ENCODE measurements around the gene LSS. TPM values are rescaled to one million over a fixed set of nuclear protein-coding genes. Genes with fewer than 3 reads are reported as not detected.

The LSS gene
- total and polyA plus RNA-seq, 2 experiments from 2014 or later: 55.0 to 237 TPM

DNA sequence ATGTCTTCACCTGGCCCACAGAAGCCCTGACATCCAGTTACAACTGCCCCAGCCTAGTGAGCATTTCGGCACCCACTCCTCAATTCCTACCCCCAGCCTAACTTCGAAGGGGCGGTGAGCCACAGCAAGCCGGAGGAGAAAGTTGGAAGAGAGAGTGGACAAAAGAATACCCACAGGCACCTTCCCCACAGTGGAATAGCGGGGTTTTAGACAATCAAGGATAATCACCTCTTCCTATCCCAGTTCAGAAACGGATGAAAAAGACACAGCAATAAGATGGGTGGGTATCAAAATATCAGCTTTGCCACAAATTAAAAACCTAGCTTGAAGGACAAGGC is 1.3 kb upstream of the LSS start:
- peaks cover 8% of the 10 kb centered on the region; the same call in 1 of the 2 replicates for H3K9me2 ChIP-seq (ENCODE audit: insufficient read depth)
- DNase-seq (ENCODE audit: low spot score): no peak
- H2AFZ ChIP-seq: no peak overlapping the region
- TF ChIP-seq POLR2AphosphoS5 (IDR thresholded peaks at IDR 0.05; ENCODE audit: low read depth) (no peak), ZNF114 (CRISPR knock-in tag; IDR thresholded peaks at IDR 0.05) (no peak), EZH2phosphoT487 (IDR thresholded peaks at IDR 0.05; ENCODE audit: unreplicated experiment) (no peak), STAT1 (IDR thresholded peaks at IDR 0.05; ENCODE audit: unreplicated experiment) (no peak), JUNB (IDR thresholded peaks at IDR 0.05; ENCODE audit: unreplicated experiment) (no peak), NANOG (IDR thresholded peaks at IDR 0.05; ENCODE audit: borderline replicate concordance) (no peak)
- TF ChIP-seq, protein P1, sequence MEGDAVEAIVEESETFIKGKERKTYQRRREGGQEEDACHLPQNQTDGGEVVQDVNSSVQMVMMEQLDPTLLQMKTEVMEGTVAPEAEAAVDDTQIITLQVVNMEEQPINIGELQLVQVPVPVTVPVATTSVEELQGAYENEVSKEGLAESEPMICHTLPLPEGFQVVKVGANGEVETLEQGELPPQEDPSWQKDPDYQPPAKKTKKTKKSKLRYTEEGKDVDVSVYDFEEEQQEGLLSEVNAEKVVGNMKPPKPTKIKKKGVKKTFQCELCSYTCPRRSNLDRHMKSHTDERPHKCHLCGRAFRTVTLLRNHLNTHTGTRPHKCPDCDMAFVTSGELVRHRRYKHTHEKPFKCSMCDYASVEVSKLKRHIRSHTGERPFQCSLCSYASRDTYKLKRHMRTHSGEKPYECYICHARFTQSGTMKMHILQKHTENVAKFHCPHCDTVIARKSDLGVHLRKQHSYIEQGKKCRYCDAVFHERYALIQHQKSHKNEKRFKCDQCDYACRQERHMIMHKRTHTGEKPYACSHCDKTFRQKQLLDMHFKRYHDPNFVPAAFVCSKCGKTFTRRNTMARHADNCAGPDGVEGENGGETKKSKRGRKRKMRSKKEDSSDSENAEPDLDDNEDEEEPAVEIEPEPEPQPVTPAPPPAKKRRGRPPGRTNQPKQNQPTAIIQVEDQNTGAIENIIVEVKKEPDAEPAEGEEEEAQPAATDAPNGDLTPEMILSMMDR (conservative IDR thresholded peaks at IDR 0.05; ENCODE audit: low read depth in 2 of 2): no peak
- TF ChIP-seq, protein P2, sequence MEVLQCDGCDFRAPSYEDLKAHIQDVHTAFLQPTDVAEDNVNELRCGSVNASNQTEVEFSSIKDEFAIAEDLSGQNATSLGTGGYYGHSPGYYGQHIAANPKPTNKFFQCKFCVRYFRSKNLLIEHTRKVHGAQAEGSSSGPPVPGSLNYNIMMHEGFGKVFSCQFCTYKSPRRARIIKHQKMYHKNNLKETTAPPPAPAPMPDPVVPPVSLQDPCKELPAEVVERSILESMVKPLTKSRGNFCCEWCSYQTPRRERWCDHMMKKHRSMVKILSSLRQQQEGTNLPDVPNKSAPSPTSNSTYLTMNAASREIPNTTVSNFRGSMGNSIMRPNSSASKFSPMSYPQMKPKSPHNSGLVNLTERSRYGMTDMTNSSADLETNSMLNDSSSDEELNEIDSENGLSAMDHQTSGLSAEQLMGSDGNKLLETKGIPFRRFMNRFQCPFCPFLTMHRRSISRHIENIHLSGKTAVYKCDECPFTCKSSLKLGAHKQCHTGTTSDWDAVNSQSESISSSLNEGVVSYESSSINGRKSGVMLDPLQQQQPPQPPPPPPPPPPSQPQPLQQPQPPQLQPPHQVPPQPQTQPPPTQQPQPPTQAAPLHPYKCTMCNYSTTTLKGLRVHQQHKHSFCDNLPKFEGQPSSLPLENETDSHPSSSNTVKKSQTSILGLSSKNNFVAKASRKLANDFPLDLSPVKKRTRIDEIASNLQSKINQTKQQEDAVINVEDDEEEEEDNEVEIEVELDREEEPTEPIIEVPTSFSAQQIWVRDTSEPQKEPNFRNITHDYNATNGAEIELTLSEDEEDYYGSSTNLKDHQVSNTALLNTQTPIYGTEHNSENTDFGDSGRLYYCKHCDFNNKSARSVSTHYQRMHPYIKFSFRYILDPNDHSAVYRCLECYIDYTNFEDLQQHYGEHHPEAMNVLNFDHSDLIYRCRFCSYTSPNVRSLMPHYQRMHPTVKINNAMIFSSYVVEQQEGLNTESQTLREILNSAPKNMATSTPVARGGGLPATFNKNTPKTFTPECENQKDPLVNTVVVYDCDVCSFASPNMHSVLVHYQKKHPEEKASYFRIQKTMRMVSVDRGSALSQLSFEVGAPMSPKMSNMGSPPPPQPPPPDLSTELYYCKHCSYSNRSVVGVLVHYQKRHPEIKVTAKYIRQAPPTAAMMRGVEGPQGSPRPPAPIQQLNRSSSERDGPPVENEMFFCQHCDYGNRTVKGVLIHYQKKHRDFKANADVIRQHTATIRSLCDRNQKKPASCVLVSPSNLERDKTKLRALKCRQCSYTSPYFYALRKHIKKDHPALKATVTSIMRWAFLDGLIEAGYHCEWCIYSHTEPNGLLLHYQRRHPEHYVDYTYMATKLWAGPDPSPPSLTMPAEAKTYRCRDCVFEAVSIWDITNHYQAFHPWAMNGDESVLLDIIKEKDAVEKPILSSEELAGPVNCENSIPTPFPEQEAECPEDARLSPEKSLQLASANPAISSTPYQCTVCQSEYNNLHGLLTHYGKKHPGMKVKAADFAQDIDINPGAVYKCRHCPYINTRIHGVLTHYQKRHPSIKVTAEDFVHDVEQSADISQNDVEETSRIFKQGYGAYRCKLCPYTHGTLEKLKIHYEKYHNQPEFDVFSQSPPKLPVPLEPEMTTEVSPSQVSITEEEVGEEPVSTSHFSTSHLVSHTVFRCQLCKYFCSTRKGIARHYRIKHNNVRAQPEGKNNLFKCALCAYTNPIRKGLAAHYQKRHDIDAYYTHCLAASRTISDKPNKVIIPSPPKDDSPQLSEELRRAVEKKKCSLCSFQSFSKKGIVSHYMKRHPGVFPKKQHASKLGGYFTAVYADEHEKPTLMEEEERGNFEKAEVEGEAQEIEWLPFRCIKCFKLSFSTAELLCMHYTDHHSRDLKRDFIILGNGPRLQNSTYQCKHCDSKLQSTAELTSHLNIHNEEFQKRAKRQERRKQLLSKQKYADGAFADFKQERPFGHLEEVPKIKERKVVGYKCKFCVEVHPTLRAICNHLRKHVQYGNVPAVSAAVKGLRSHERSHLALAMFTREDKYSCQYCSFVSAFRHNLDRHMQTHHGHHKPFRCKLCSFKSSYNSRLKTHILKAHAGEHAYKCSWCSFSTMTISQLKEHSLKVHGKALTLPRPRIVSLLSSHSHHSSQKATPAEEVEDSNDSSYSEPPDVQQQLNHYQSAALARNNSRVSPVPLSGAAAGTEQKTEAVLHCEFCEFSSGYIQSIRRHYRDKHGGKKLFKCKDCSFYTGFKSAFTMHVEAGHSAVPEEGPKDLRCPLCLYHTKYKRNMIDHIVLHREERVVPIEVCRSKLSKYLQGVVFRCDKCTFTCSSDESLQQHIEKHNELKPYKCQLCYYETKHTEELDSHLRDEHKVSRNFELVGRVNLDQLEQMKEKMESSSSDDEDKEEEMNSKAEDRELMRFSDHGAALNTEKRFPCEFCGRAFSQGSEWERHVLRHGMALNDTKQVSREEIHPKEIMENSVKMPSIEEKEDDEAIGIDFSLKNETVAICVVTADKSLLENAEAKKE (CRISPR knock-in tag; IDR thresholded peaks at IDR 0.05): no peak
- TF ChIP-seq, protein P3, sequence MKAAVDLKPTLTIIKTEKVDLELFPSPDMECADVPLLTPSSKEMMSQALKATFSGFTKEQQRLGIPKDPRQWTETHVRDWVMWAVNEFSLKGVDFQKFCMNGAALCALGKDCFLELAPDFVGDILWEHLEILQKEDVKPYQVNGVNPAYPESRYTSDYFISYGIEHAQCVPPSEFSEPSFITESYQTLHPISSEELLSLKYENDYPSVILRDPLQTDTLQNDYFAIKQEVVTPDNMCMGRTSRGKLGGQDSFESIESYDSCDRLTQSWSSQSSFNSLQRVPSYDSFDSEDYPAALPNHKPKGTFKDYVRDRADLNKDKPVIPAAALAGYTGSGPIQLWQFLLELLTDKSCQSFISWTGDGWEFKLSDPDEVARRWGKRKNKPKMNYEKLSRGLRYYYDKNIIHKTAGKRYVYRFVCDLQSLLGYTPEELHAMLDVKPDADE (IDR thresholded peaks at IDR 0.05): no peak
- H3K4me2 ChIP-seq: peak overlapping the region; percentile 84
- peaks cover 13% of the 10 kb centered on the region; the same call in 1 of the 2 replicates for H3F3A ChIP-seq (replicated peaks; ENCODE audit: low read depth)
- peak overlapping the region; percentile 73 for H3K4me3 ChIP-seq
- H3K27ac ChIP-seq (ENCODE audit: low read depth): no peak overlapping the region
- peaks cover 39% of the 10 kb centered on the region for H3K36me3 ChIP-seq (ENCODE audit: insufficient read depth)
- Mint-ChIP-seq H3K4me1 (peaks cover 23% of the 10 kb centered on the region), H3K27me3 (ENCODE audit: insufficient read depth, low read depth, poor library complexity) (peaks cover 7% of the 10 kb centered on the region), H3K4me3 (peak overlapping the region; percentile 85), H3K36me3 (ENCODE audit: low read depth) (peaks cover 86% of the 10 kb centered on the region), H3K9me3 (peaks cover 62% of the 10 kb centered on the region), H3K27ac (no peak overlapping the region)
- peaks cover 19% of the 10 kb centered on the region for H4K20me1 ChIP-seq (replicated peaks; ENCODE audit: insufficient read depth)
- H3K79me2 ChIP-seq (replicated peaks; ENCODE audit: insufficient read depth): peaks cover 74% of the 10 kb centered on the region
- no peaks in the 10 kb centered on the region for H3K27me3 ChIP-seq (ENCODE audit: insufficient read depth)
- peaks cover 20% of the 10 kb centered on the region for H3K4me1 ChIP-seq (ENCODE audit: insufficient read depth)
- no peak for ATAC-seq
